Endometrium (tissue), 2 donors: ENCODE results near the gene CFAP46.
"Not testable (repeated sequence)": the region's sequence is repeated elsewhere in the genome, so short reads cannot be mapped to it uniquely, and the experiment has no call there.

Experiments used
- FAIRE-seq: peaks from 2 replicates; lab custom pipeline; 2012; peaks lifted over from hg19 to GRCh38; lab: Jason Lieb, UNC
- donor health status: control.
- donor health status: control.

The CFAP46 gene

GRCh38 chr10:132898391-132899053 is 43.8 kb downstream of the CFAP46 start:
- no peak for FAIRE-seq

GRCh38 chr10:132897516-132898381 is 44.6 kb downstream of the CFAP46 start:
- FAIRE-seq = no peak

- not testable (repeated sequence) for FAIRE-seq
Measured at GRCh38 chr10:132893786-132894185, 48.6 kb downstream of the CFAP46 start.

- FAIRE-seq = no peak
Measured at GRCh38 chr10:132893090-132893489, 49.3 kb downstream of the CFAP46 start.

GRCh38 chr10:132892004-132892403 is 50.4 kb downstream of the CFAP46 start:
- FAIRE-seq = no peak

- no peak for FAIRE-seq
Measured at GRCh38 chr10:132891368-132891767, 51.0 kb downstream of the CFAP46 start.

- no peak for FAIRE-seq
Measured at GRCh38 chr10:132890301-132890700, 52.1 kb downstream of the CFAP46 start.

GRCh38 chr10:132889556-132889955 is 52.8 kb downstream of the CFAP46 start:
- no peak for FAIRE-seq

GRCh38 chr10:132888898-132889490 is 53.4 kb downstream of the CFAP46 start:
- FAIRE-seq = no peak

- FAIRE-seq = not testable (repeated sequence)
Measured at GRCh38 chr10:132888446-132888845, 53.9 kb downstream of the CFAP46 start.

GRCh38 chr10:132886211-132887099 is 55.9 kb downstream of the CFAP46 start:
- FAIRE-seq = no peak

GRCh38 chr10:132885451-132886210 is 56.7 kb downstream of the CFAP46 start:
- no peak for FAIRE-seq

- no peak for FAIRE-seq
Measured at GRCh38 chr10:132884691-132885271, 57.6 kb downstream of the CFAP46 start.

GRCh38 chr10:132884041-132884440 is 58.3 kb downstream of the CFAP46 start:
- FAIRE-seq = no peak

GRCh38 chr10:132883391-132883881 is 58.9 kb downstream of the CFAP46 start:
- no peak for FAIRE-seq

- no peak for FAIRE-seq
Measured at GRCh38 chr10:132882069-132882951, 60.1 kb downstream of the CFAP46 start.

- FAIRE-seq = no peak
Measured at GRCh38 chr10:132881186-132881920, 61.0 kb downstream of the CFAP46 start.

GRCh38 chr10:132880128-132880981 is 62.0 kb downstream of the CFAP46 start:
- FAIRE-seq = no peak
